Upper lobe of left lung (tissue), 6 donors: ENCODE data around the gene PSME4. TPM values are rescaled to one million over a fixed set of nuclear protein-coding genes. Genes with fewer than 3 reads are reported as not detected.

ENCODE experiments used
- ATAC-seq, 2 donors: fragments of 200-7000 bp; cut with Tn5 transposase; one replicate each; pipeline ENCODE4 v1.9.1; 2022; ENCODE audit warnings: mild to moderate bottlenecking in 2 of 2, moderate library complexity in 2 of 2; ENCODE audit not compliant: low FRiP score in 2 of 2
- DNase-seq, 2 donors: peaks; one replicate each; pipeline ENCODE4 v3.0.0-alpha.2; 2019 to 2020
- H3K27ac ChIP-seq, 4 donors: fragments of 200-600 bp; sonication (generic); one replicate each; pipeline ENCODE4 v1.5.1; 2016 to 2019
- H3K27me3 ChIP-seq, 4 donors: fragments of 200-600 bp; sonication (generic); one replicate each; pipeline ENCODE4 v1.5.1; 2017 to 2019
- H3K36me3 ChIP-seq, 4 donors: fragments of 200-600 bp; sonication (generic); one replicate each; pipeline ENCODE4 v1.5.1; 2016 to 2019
- H3K4me1 ChIP-seq, 4 donors: fragments of 200-600 bp; sonication (generic); one replicate each; pipeline ENCODE4 v1.5.1; 2018 to 2019
- H3K4me3 ChIP-seq, 4 donors: fragments of 200-600 bp; sonication (generic); one replicate each; pipeline ENCODE4 v1.5.1; 2017 to 2019; ENCODE audit warnings: mild to moderate bottlenecking in 2 of 4, moderate library complexity in 1 of 4
- H3K9me3 ChIP-seq, 4 donors: fragments of 200-600 bp; sonication (generic); one replicate each; pipeline ENCODE4 v1.5.1; 2018 to 2019
- EP300 ChIP-seq, 4 donors: sonication (generic); formaldehyde crosslinking; IDR thresholded peaks; one replicate each; pipeline ENCODE4 v1.5.1; 2017; ENCODE audit warnings: antibody characterized with exemption in 4 of 4, control low read depth in 2 of 4
- POLR2A ChIP-seq, 4 donors: fragments of 450-650 bp; IDR thresholded peaks; one replicate each; pipeline ENCODE4 v1.5.1; 2016 to 2017; ENCODE audit warnings: antibody characterized with exemption in 4 of 4, mild to moderate bottlenecking in 2 of 4
- POLR2AphosphoS5 ChIP-seq, 2 donors: sonication (generic); formaldehyde crosslinking; IDR thresholded peaks; one replicate each; pipeline ENCODE4 v1.5.1; 2017; ENCODE audit warnings: antibody characterized with exemption in 2 of 2
- WGBS, 2 donors: methylation state at CpG; one replicate each; pipeline ENCODE4 v1.1.5; 2017 to 2018; 5-methylcytosine and 5-hydroxymethylcytosine counted together
- small RNA-seq, 4 donors: library from RNA; depleted of rRNA; stranded (forward); fragments of <200 nt; gene quantifications; one replicate each; pipeline ENCODE3, GENCODE V24; 2016
- total RNA-seq, 6 donors: library from RNA; depleted of rRNA in 4 of 6; stranded (reverse); fragments of >200 nt in 4 of 6; gene quantifications; one replicate each; pipeline versions ENCODE4 v1.1.0 to v1.2.1, GENCODE V29; 2016 to 2021
- TF ChIP-seq, protein P1 (sequence below), 6 experiments: fragments of 450-650 bp in 4 of 6; fragments of 200-600 bp in 2 of 6; sonication (generic) in 2 of 6; IDR thresholded peaks; one replicate each; pipeline ENCODE4 v1.5.1; 2016 to 2019; ENCODE audit warnings: antibody characterized with exemption in 6 of 6
- donor health status: DM: no; HTN: no; CAD: no; lungs with moderate emphysema.
- donor health status: DM: no; HTN: yes; CAD: no; lungs with severe emphysema.

PSME4 gene
- total RNA-seq, 6 donors from 2014 or later, result 39.3 to 80.7 (median 65.1) TPM

GRCh38 chr2:53819634-53820033, 151.2 kb downstream of the PSME4 start:
- no peaks in the 10 kb centered on the region for H3K9me3 ChIP-seq
- DNase-seq (no peak), ATAC-seq (no peak)
- 86 to 87% methylated on average over 4 of the region's 4 CpGs for WGBS, 2 donors
- H3K4me1 ChIP-seq, result no peaks in the 10 kb centered on the region
- TF ChIP-seq, protein P1, sequence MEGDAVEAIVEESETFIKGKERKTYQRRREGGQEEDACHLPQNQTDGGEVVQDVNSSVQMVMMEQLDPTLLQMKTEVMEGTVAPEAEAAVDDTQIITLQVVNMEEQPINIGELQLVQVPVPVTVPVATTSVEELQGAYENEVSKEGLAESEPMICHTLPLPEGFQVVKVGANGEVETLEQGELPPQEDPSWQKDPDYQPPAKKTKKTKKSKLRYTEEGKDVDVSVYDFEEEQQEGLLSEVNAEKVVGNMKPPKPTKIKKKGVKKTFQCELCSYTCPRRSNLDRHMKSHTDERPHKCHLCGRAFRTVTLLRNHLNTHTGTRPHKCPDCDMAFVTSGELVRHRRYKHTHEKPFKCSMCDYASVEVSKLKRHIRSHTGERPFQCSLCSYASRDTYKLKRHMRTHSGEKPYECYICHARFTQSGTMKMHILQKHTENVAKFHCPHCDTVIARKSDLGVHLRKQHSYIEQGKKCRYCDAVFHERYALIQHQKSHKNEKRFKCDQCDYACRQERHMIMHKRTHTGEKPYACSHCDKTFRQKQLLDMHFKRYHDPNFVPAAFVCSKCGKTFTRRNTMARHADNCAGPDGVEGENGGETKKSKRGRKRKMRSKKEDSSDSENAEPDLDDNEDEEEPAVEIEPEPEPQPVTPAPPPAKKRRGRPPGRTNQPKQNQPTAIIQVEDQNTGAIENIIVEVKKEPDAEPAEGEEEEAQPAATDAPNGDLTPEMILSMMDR (IDR thresholded peaks at IDR 0.05), result no peak
- TF ChIP-seq EP300 (IDR thresholded peaks at IDR 0.05) (no peak), POLR2AphosphoS5 (IDR thresholded peaks at IDR 0.05) (no peak), POLR2A (IDR thresholded peaks at IDR 0.05) (no peak)
- no peak overlapping the region for H3K27ac ChIP-seq
- H3K4me3 ChIP-seq, result no peak overlapping the region
- no peaks in the 10 kb centered on the region for H3K27me3 ChIP-seq
- peaks cover 6 to 52% (median 32%) of the 10 kb centered on the region in 4 donors for H3K36me3 ChIP-seq

DNA sequence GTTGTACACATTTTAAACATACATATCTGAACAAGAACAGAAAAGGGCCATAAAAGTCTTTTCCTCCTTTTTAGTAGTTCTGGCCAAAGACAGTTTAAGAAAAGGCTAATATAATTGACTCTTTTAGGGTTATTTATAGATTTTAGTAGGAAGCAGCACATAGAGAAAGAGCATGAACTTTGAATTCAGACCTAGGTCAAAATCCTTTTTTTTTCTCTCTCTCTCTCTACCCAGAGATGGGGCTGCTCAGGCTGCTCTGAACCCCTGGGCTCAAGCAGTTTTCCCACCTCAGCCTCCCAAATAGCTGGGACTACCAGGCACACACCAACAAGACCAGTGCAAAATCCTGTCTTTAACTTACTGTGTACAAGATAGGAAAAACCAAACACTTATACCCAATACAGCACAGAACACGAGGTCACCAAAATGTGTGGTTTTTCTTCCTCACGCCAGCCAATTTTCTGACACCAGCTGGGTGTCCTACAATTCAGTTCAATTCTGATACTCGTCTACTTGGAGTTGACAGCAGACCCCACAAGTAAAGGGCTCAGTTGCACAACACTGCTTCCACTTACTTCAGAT, 151.8 kb downstream of the PSME4 start:
- Histone ChIP-seq H3K4me1 (no peaks in the 10 kb centered on the region), H3K4me3 (no peak overlapping the region), H3K27me3 (no peaks in the 10 kb centered on the region), H3K9me3 (no peaks in the 10 kb centered on the region), H3K36me3 (peaks cover 6 to 59% (median 34%) of the 10 kb centered on the region in 4 donors), H3K27ac (no peak overlapping the region)
- DNase-seq (no peak), ATAC-seq (no peak)
- no peak for TF ChIP-seq POLR2A (IDR thresholded peaks at IDR 0.05)
- TF ChIP-seq POLR2AphosphoS5 (IDR thresholded peaks at IDR 0.05), result no peak
- TF ChIP-seq, protein P1 (IDR thresholded peaks at IDR 0.05), result no peak
- TF ChIP-seq EP300 (IDR thresholded peaks at IDR 0.05), result no peak
- WGBS, 2 donors, result 71 to 78% methylated on average over 3 of the region's 3 CpGs

Small RNAs within 50 kb of the gene (small RNA-seq; reads per million reads assigned to genes)
- gene MIR3682, result 0 reads per million in 4 donors

Other genes starting within 250 kb of the PSME4 start
- gene CHAC2, start 203.2 kb downstream of the PSME4 start, total RNA-seq, result 1 to 10 TPM in 5 of 6 donors, under 1 TPM in 1; 0.55 to 5.2 (median 3.1) TPM
- gene ASB3, start 184.0 kb downstream of the PSME4 start, total RNA-seq, result 10 to 100 TPM; 16.4 to 54.2 (median 25.2) TPM
- gene ERLEC1, start 183.9 kb downstream of the PSME4 start, total RNA-seq, result 100 to 1,000 TPM in 4 of 6 donors, 10 to 100 TPM in 2; 50.7 to 200 (median 143) TPM
- 10 to 100 TPM in 1 of 6 donors, 1 to 10 TPM in 5; 1.6 to 14.7 (median 3.1) TPM for gene GPR75, start 111.0 kb downstream of the PSME4 start, total RNA-seq
- gene ACYP2, start 144.6 kb upstream of the PSME4 start, total RNA-seq, result 10 to 100 TPM in 5 of 6 donors, 1 to 10 TPM in 1; 8.9 to 15.7 (median 14.8) TPM